ENCODE measurements around the gene VAT1. TPM values are rescaled to one million over a fixed set of nuclear protein-coding genes. Genes with fewer than 3 reads are reported as not detected.

VAT1 gene
- total and polyA plus RNA-seq, 9 of the 15 experiments (the other 6 are each of a cell fraction or from before 2014, with no cell fraction given) = 29.4 to 153 (median 66.7) TPM

- peak in 2 of 4 experiments; percentile 27 to 37 for DNase-seq (ENCODE audit: extremely low read depth in 1 of 4, low spot score in 3 of 4)
- in situ Hi-C loops (cut with MboI) (no loop called here), intact Hi-C loops (cut with micrococcal nuclease) (no loop called here)
- BruUV-seq (replicated peaks) = no TSS peak
- POLR2A ChIA-PET = no interaction called here
- 11% methylated on average over 2 of the region's 2 CpGs for WGBS (ENCODE audit: insufficient coverage, low coverage, missing lambda C conversion rate)
- H3K4me2 ChIP-seq (ENCODE audit: insufficient read depth, low read length) = no peak overlapping the region
- CTCF ChIA-PET (ENCODE audit: low intra/inter-chr PET ratio) = no interaction called here
- no peaks in the 10 kb centered on the region for H3K27me3 ChIP-seq (ENCODE audit: control insufficient read depth in 2 of 2, insufficient read depth in 2 of 2, low read length in 2 of 2)
- no peaks in the 10 kb centered on the region for H4K20me1 ChIP-seq (replicated peaks; ENCODE audit: control insufficient read depth, insufficient read depth, low read length)
- H3K79me2 ChIP-seq (ENCODE audit: control insufficient read depth, insufficient read depth, low read length) = peaks cover 13% of the 10 kb centered on the region
- peak; percentile 60 for FAIRE-seq
- H3K36me3 ChIP-seq (ENCODE audit: control insufficient read depth, insufficient read depth, low read length) = 0 out of 3 replicates have a peak, but pooled peaks cover 3% of the 10 kb centered on the region
- no peak overlapping the region for H3K4me3 ChIP-seq
- peaks cover 16 to 18% of the 10 kb centered on the region in 2 experiments; a peak in 4 of 5 replicates for H3K4me1 ChIP-seq (replicated peaks in 1 of 2; ENCODE audit: control insufficient read depth in 2 of 2, insufficient read depth in 2 of 2, low read length in 2 of 2)
- no peak overlapping the region for H2AFZ ChIP-seq (ENCODE audit: low read depth, low read length)
- no peaks in the 10 kb centered on the region for H3K9me3 ChIP-seq (replicated peaks; ENCODE audit: control insufficient read depth, insufficient read depth, low read depth, low read length)
- H3K9ac ChIP-seq (ENCODE audit: insufficient read depth in 1 of 2, low read depth in 2 of 2, low read length in 2 of 2) = no peak overlapping the region
- H3K27ac ChIP-seq (ENCODE audit: extremely low read depth, low read depth, low read length) = 0 out of 3 replicates have a peak overlapping the region, but pooled peaks have one; percentile 3
- peak; percentile 21 for ATAC-seq
- H3K9me1 ChIP-seq (ENCODE audit: control insufficient read depth, insufficient read depth, low read length) = no peaks in the 10 kb centered on the region
- TF ChIP-seq, protein P1, sequence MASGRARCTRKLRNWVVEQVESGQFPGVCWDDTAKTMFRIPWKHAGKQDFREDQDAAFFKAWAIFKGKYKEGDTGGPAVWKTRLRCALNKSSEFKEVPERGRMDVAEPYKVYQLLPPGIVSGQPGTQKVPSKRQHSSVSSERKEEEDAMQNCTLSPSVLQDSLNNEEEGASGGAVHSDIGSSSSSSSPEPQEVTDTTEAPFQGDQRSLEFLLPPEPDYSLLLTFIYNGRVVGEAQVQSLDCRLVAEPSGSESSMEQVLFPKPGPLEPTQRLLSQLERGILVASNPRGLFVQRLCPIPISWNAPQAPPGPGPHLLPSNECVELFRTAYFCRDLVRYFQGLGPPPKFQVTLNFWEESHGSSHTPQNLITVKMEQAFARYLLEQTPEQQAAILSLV (tag; IDR thresholded peaks at IDR 0.05) = no peak
- TF ChIP-seq NCOA4 (IDR thresholded peaks at IDR 0.05; ENCODE audit: partially characterized antibody) = no peak
- TF ChIP-seq ZBTB33 (CRISPR knock-in tag; IDR thresholded peaks at IDR 0.05) = no peak
- peak; percentile 18; the same call in 1 of the 2 replicates for TF ChIP-seq TAL1 (IDR thresholded peaks at IDR 0.05)
- TF ChIP-seq TEAD4 (IDR thresholded peaks at IDR 0.05; ENCODE audit: low read length) = peak; percentile 11; the same call in 1 of the 2 replicates
- no peak for TF ChIP-seq TEAD4 (CRISPR knock-in tag; IDR thresholded peaks at IDR 0.05; ENCODE audit: borderline replicate concordance)
- peak; percentile 35; the same call in 1 of the 2 replicates for TF ChIP-seq ARID1B (IDR thresholded peaks at IDR 0.05)
- TF ChIP-seq TCF3 (CRISPR knock-in tag; IDR thresholded peaks at IDR 0.05) = peak; percentile 27; the same call in 1 of the 2 replicates
- TF ChIP-seq ZNF232 (CRISPR knock-in tag; IDR thresholded peaks at IDR 0.05) = no peak
- peak; percentile 55 for TF ChIP-seq CBFA2T3 (IDR thresholded peaks at IDR 0.05)
- TF ChIP-seq RBBP5 (IDR thresholded peaks at IDR 0.05; ENCODE audit: borderline replicate concordance, insufficient read depth, low read length, poor library complexity, severe bottlenecking) = no peak
- no peak for TF ChIP-seq HDAC2 (IDR thresholded peaks at IDR 0.05)
- TF ChIP-seq HMGN3 (IDR thresholded peaks at IDR 0.05; ENCODE audit: borderline replicate concordance, extremely low read depth, insufficient read length, low read depth, low read length) = no peak
- no peak for TF ChIP-seq CBFB (CRISPR knock-in tag; IDR thresholded peaks at IDR 0.05)
- no peak for TF ChIP-seq RHOXF2B (CRISPR knock-in tag; conservative IDR thresholded peaks at IDR 0.05)
- no peak for TF ChIP-seq TCFL5 (CRISPR knock-in tag; conservative IDR thresholded peaks at IDR 0.05)
- TF ChIP-seq, protein P2, sequence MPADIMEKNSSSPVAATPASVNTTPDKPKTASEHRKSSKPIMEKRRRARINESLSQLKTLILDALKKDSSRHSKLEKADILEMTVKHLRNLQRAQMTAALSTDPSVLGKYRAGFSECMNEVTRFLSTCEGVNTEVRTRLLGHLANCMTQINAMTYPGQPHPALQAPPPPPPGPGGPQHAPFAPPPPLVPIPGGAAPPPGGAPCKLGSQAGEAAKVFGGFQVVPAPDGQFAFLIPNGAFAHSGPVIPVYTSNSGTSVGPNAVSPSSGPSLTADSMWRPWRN (IDR thresholded peaks at IDR 0.05; ENCODE audit: low read depth) = no peak
Measured at GRCh38 chr17:42975265-42975664, 46.9 kb downstream of the VAT1 start.

Measured in K562 (cell line).